GM19351 (cell line): ENCODE measurements around the gene TBX21.
"Not testable (repeated sequence)": the region's sequence is repeated elsewhere in the genome, so short reads cannot be mapped to it uniquely, and the experiment has no call there.

ENCODE experiments used
- ATAC-seq: cut with Tn5 transposase; IDR thresholded peaks from one replicate; pipeline ENCODE4 v1.9.1; 2021; ENCODE audit warnings: mild to moderate bottlenecking, moderate library complexity; ENCODE audit not compliant: unreplicated experiment

The TBX21 gene

GRCh38 chr17:47760409-47761140, 27.5 kb downstream of the TBX21 start:
- ATAC-seq: no peak

- ATAC-seq: no peak
These were observed 29.7 kb downstream of the TBX21 start for GRCh38 chr17:47762728-47763127.

GRCh38 chr17:47763913-47764582, 31.0 kb downstream of the TBX21 start:
- no peak for ATAC-seq

- ATAC-seq: not testable (repeated sequence)
These were observed 40.6 kb downstream of the TBX21 start for GRCh38 chr17:47773649-47774048.

GRCh38 chr17:47774331-47774730, 41.3 kb downstream of the TBX21 start:
- ATAC-seq: no peak

GRCh38 chr17:47774987-47775580, 42.0 kb downstream of the TBX21 start:
- no peak for ATAC-seq

- ATAC-seq: no peak
These were observed 43.5 kb downstream of the TBX21 start for GRCh38 chr17:47776330-47777197.

- no peak for ATAC-seq
These were observed 45.2 kb downstream of the TBX21 start for GRCh38 chr17:47778184-47778635.

- ATAC-seq: no peak
These were observed 48.4 kb downstream of the TBX21 start for GRCh38 chr17:47781397-47781796.

GRCh38 chr17:47785538-47786123, 52.6 kb downstream of the TBX21 start:
- no peak for ATAC-seq

- ATAC-seq: no peak
These were observed 56.9 kb downstream of the TBX21 start for GRCh38 chr17:47789611-47790561.

- ATAC-seq: no peak
These were observed 58.0 kb downstream of the TBX21 start for GRCh38 chr17:47791025-47791424.

GRCh38 chr17:47792457-47792856, 59.4 kb downstream of the TBX21 start:
- no peak for ATAC-seq

- no peak for ATAC-seq
These were observed 59.9 kb downstream of the TBX21 start for GRCh38 chr17:47792979-47793378.
